DOHH2 (cell line): Measurements from ENCODE around the gene ARHGEF16.

Experiments
- CTCF ChIP-seq: fragments of 200-600 bp; sonication (generic); IDR thresholded peaks from one replicate; pipeline ENCODE4 v1.5.1; 2014; ENCODE audit warnings: antibody characterized with exemption, mild to moderate bottlenecking, low read depth, low read length; ENCODE audit not compliant: poor library complexity, severe bottlenecking
- EZH2phosphoT487 ChIP-seq: fragments of 200-600 bp; sonication (generic); IDR thresholded peaks from 2 replicates; pipeline ENCODE4 v1.6.1; 2017; ENCODE audit warnings: borderline replicate concordance, mild to moderate bottlenecking, antibody characterized with exemption, low read length, moderate library complexity, mixed read lengths

GRCh38 chr1:3457910-3458883, 3.7 kb downstream of the ARHGEF16 start:
- no peak for TF ChIP-seq CTCF
- TF ChIP-seq EZH2phosphoT487, result no peak
